Activated gamma-delta T cell treated with anti-CD3 and anti-CD28 coated beads, Interleukin-2, amount 50 U/mL, for 16 hours (primary cell): Measurements from ENCODE around the gene RCHY1.
"Not testable (repeated sequence)": the region's sequence is repeated elsewhere in the genome, so short reads cannot be mapped to it uniquely, and the experiment has no call there.

Experiments
- DNase-seq: peaks from one replicate; pipeline ENCODE4 v3.0.0-alpha.2; 2020; ENCODE audit warnings: low read depth

RCHY1 gene

DNA sequence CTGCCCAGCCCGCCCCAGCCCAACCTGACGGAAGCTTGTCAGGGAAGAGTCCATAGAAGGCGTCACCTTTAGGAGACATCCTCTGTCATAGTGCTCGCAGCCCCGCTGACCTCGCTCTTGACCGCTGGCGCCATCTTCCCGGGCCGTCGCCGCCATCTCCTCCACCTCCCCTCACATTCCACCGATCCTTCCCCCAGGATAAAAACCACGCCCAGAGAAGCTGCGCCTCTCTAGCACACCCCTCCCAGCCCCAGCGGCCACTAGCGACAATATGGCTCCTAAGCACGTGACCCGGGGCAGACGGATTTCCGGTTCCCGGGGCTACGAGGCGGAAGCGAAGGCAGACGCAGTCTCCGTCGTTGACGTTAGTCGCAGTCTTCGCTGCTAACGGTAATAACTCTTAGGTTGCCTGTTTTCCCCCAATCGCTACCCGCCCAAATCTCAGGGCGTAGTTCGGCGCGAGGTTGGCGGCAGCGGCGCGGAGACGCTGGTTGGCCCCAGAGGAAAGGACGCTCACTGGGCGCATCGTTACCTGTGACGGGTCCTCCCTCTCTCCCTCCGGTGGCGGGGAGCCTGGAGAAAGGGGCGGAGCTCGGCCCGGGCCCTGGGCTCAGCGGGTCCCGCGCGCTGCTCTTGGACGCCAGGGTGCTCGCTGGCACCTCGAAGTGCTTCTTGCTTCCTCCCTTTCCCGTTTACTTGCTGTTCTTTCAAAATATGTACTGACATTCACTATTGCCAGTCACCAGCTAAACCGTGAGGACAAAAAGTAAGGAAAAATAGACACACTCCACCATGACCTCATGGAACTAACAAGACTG is at the start of gene RCHY1, which contains the start of gene THAP6:
Gene RCHY1 (minus strand): TSS at position 273 of the 818 bp plus-strand sequence. CDS start 117 bp downstream, at position 156.
Gene THAP6 (plus strand): TSS at position 343 of the 818 bp plus-strand sequence. CDS start 980 bp downstream, outside the sequence.
- DNase-seq, result peak; percentile 87

GRCh38 chr4:75561789-75562188 is 47.6 kb upstream of the RCHY1 start:
- DNase-seq, result no peak

DNA sequence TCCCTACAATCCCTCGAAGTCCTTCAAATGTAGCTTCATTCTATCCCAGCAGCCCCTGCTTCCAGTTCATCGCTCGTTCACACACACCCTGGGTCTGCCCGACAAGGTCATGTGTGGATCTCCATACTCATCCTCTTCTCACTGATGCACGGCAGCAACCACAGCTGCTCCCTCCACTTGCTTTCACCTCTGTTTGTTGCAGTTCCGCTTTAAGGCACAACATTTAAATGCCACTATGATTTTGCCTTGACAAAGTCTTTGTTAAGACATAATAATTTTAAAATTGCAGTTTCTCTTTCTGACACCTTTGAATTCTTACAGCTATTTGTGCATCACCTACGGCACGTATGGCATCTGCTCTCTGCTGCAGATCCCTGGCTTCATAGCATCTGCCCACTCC is 43.5 kb upstream of the RCHY1 start:
- no peak for DNase-seq

- DNase-seq, result no peak
These were observed 41.3 kb upstream of the RCHY1 start, which contains the start of gene ODAPH for GRCh38 chr4:75555294-75556164. Gene ODAPH, plus strand, starts transcription at chr4:75556066. Its CDS starts 17 bp downstream, at chr4:75556083.

- DNase-seq, result no peak
These were observed 38.2 kb upstream of the RCHY1 start for GRCh38 chr4:75552452-75552851.

GRCh38 chr4:75549019-75549418 is 34.8 kb upstream of the RCHY1 start:
- DNase-seq, result no peak

- no peak for DNase-seq
These were observed 33.6 kb upstream of the RCHY1 start for GRCh38 chr4:75547647-75548387.

GRCh38 chr4:75545526-75545925 is 31.3 kb upstream of the RCHY1 start:
- no peak for DNase-seq

- DNase-seq, result no peak
These were observed 30.7 kb upstream of the RCHY1 start for GRCh38 chr4:75544870-75545269.

GRCh38 chr4:75544220-75544619 is 30.0 kb upstream of the RCHY1 start:
- not testable (repeated sequence) for DNase-seq

- DNase-seq, result no peak
These were observed 28.6 kb upstream of the RCHY1 start for GRCh38 chr4:75542824-75543223.

DNA sequence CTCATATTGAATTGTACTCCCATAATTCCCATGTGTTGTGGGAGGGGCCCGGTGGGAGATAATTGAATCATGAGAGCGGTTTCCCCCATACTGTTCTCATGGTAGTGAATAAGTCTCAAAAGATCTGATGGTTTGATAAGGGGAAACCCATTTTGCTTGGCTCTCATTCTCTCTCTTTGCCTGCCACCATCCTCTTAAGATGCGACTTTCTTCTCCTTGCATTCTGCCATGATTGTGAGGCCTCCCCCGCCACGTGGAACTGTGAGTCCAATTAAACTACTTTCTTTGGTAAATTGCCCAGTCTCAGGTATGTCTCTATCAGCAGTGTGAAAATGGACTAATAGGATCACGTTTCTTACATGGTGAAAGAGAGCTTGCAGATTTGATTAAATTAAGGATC is 23.1 kb upstream of the RCHY1 start:
- DNase-seq, result not testable (repeated sequence)

- not testable (repeated sequence) for DNase-seq
These were observed 19.7 kb upstream of the RCHY1 start for GRCh38 chr4:75533926-75534325.

GRCh38 chr4:75533339-75533887 is 19.2 kb upstream of the RCHY1 start:
- not testable (repeated sequence) for DNase-seq

GRCh38 chr4:75531536-75532143 is 17.4 kb upstream of the RCHY1 start:
- DNase-seq, result not testable (repeated sequence)

- no peak for DNase-seq
These were observed 16.5 kb upstream of the RCHY1 start for GRCh38 chr4:75530556-75531322.

GRCh38 chr4:75527482-75527881 is 13.3 kb upstream of the RCHY1 start:
- DNase-seq, result no peak

DNA sequence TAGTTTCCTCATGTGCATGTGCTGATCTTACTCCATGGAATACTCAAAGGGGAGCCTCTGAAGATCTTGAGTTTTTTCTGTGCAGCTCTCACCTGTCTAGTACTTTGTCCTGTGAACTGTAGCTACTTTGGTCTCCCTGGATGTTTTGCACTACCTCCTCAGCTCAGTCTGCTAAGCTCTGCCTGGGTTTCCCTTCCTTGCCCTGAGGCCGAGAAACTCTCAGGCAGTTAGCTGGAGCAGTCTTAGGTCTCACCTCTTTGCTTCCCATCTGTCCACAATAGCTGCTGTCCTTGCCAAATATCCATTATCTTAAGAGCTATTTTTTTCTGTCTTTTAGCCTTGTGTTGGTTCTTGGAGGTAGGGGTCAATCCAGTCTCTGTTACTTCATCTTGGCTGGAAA is 11.7 kb upstream of the RCHY1 start:
- DNase-seq, result no peak

- no peak for DNase-seq
These were observed 10.9 kb upstream of the RCHY1 start for GRCh38 chr4:75525086-75525485.

GRCh38 chr4:75519452-75519851 is 5.2 kb upstream of the RCHY1 start:
- not testable (repeated sequence) for DNase-seq
